IMR-90 (cell line): ENCODE results near the gene GSK3B. TPM values are rescaled to one million over a fixed set of nuclear protein-coding genes. Genes with fewer than 3 reads are reported as not detected.

Experiments
- ATAC-seq: fragments of 200-7000 bp; cut with Tn5 transposase; 2 replicates; pipeline ENCODE4 v1.9.1; 2020; ENCODE audit warnings: low read depth, mild to moderate bottlenecking, moderate library complexity
- BruUV-seq: library from RNA; stranded (reverse); fragments of 400-500 nt; replicated peaks from 2 replicates; lab custom pipeline; 2021; lab: Mats Ljungman, UMichigan
- CTCF ChIA-PET: fragments of 300-600 bp; formaldehyde crosslinking; extraction: SDS; loops from one replicate; lab custom pipeline; 2021; ENCODE audit warnings: antibody characterized with exemption; lab: Yijun Ruan, JAX
- POLR2A ChIA-PET: fragments of 300-600 bp; sonication (Branson Sonifier 250); formaldehyde crosslinking; loops from one replicate; lab custom pipeline; 2022; ENCODE audit warnings: antibody characterized with exemption; ENCODE audit not compliant: unreplicated experiment; lab: Charles Lee
- DNase-seq: peaks from one replicate; pipeline ENCODE4 v3.0.0; 2013
- H2AFZ ChIP-seq: replicated peaks from 2 replicates; pipeline ENCODE3; 2013; ENCODE audit warnings: low read length, mild to moderate bottlenecking; ENCODE audit not compliant: poor library complexity
- H2AK5ac ChIP-seq: 2 replicates; pipeline ENCODE4 v1.6.1; 2013; ENCODE audit warnings: low read depth, low read length, inconsistent platforms
- H2AK9ac ChIP-seq: replicated peaks from 2 replicates; pipeline ENCODE3; 2013; ENCODE audit warnings: mild to moderate bottlenecking, low read depth, low read length, moderate library complexity; ENCODE audit not compliant: poor library complexity
- H2BK120ac ChIP-seq: 2 replicates; pipeline ENCODE4 v1.6.1; 2013; ENCODE audit warnings: low read depth, low read length, inconsistent platforms
- H2BK15ac ChIP-seq: 3 replicates; pipeline ENCODE4 v1.6.1; 2013; ENCODE audit warnings: low read depth, low read length, inconsistent platforms
- H2BK20ac ChIP-seq: 2 replicates; pipeline ENCODE4 v1.6.1; 2013; ENCODE audit warnings: low read depth, mild to moderate bottlenecking, inconsistent platforms, low read length, moderate library complexity
- H2BK5ac ChIP-seq: 2 replicates; pipeline ENCODE4 v1.6.1; 2013; ENCODE audit warnings: mild to moderate bottlenecking, low read depth, low read length, inconsistent platforms; ENCODE audit not compliant: poor library complexity, severe bottlenecking
- H3K14ac ChIP-seq: replicated peaks from 2 replicates; pipeline ENCODE4 v1.6.1; 2013; ENCODE audit warnings: low read depth, low read length, inconsistent platforms
- H3K18ac ChIP-seq: 2 replicates; pipeline ENCODE4 v1.6.1; 2013; ENCODE audit warnings: low read depth, low read length, control low read depth
- H3K23ac ChIP-seq: 2 replicates; pipeline ENCODE4 v1.6.1; 2013; ENCODE audit warnings: low read depth, low read length, inconsistent platforms
- H3K27ac ChIP-seq: 2 replicates; pipeline ENCODE4 v1.5.1; 2013; ENCODE audit warnings: mild to moderate bottlenecking, control low read depth, low read length; ENCODE audit not compliant: insufficient read depth
- H3K27me3 ChIP-seq: 2 replicates; pipeline ENCODE4 v1.6.1; 2013; ENCODE audit warnings: low read length; ENCODE audit not compliant: control insufficient read depth, insufficient read depth
- H3K36me3 ChIP-seq: 2 replicates; pipeline ENCODE4 v1.6.1; 2013; ENCODE audit warnings: low read length, mixed read lengths; ENCODE audit not compliant: control insufficient read depth, insufficient read depth
- H3K4ac ChIP-seq: 2 replicates; pipeline ENCODE4 v1.6.1; 2013; ENCODE audit warnings: low read depth, low read length, inconsistent platforms
- H3K4me1 ChIP-seq: 2 replicates; pipeline ENCODE4 v1.6.1; 2013; ENCODE audit warnings: low read length, mixed read lengths; ENCODE audit not compliant: control insufficient read depth, insufficient read depth
- H3K4me2 ChIP-seq: 2 replicates; pipeline ENCODE4 v1.6.1; 2013; ENCODE audit warnings: low read depth, mild to moderate bottlenecking, control low read depth, low read length, moderate library complexity
- H3K4me3 ChIP-seq: 2 replicates; pipeline ENCODE4 v1.5.1; 2013; ENCODE audit warnings: low read depth, mild to moderate bottlenecking, control low read depth, low read length, moderate library complexity; ENCODE audit not compliant: insufficient read depth
- H3K56ac ChIP-seq: 2 replicates; pipeline ENCODE4 v1.6.1; 2013; ENCODE audit warnings: low read length, inconsistent platforms; ENCODE audit not compliant: insufficient read depth; ENCODE audit errors: extremely low read depth
- H3K79me1 ChIP-seq, 2 experiments: 2 replicates each; pipeline ENCODE4 v1.6.1; 2013; ENCODE audit warnings: low read length in 2 of 2, inconsistent platforms in 1 of 2, low read depth in 1 of 2
- H3K9ac ChIP-seq: 2 replicates; pipeline ENCODE4 v1.6.1; 2013; ENCODE audit warnings: low read depth, low read length, control low read depth
- H3K9me1 ChIP-seq: 2 replicates; pipeline ENCODE4 v1.6.1; 2013; ENCODE audit warnings: low read length, inconsistent platforms; ENCODE audit not compliant: insufficient read depth
- H3K9me3 ChIP-seq: 2 replicates; pipeline ENCODE4 v1.6.1; 2013; ENCODE audit warnings: low read length; ENCODE audit not compliant: control insufficient read depth, insufficient read depth
- H4K20me1 ChIP-seq: 2 replicates; pipeline ENCODE4 v1.6.1; 2013; ENCODE audit warnings: low read length, inconsistent platforms; ENCODE audit not compliant: insufficient read depth
- H4K5ac ChIP-seq: 2 replicates; pipeline ENCODE4 v1.6.1; 2013; ENCODE audit warnings: mild to moderate bottlenecking, low read depth, low read length, control low read depth
- H4K8ac ChIP-seq, 2 experiments: 2 replicates each; pipeline ENCODE4 v1.6.1; 2013; ENCODE audit warnings: low read depth in 2 of 2, low read length in 2 of 2, control low read depth in 1 of 2, inconsistent platforms in 1 of 2
- H4K91ac ChIP-seq: 2 replicates; pipeline ENCODE4 v1.6.1; 2013; ENCODE audit warnings: low read depth, low read length, inconsistent platforms; ENCODE audit not compliant: insufficient read depth
- CEBPB ChIP-seq: IDR thresholded peaks from 2 replicates; pipeline ENCODE4 v1.6.1; 2012; ENCODE audit warnings: low read depth, low read length, improper control_type of control experiment
- CHD1 ChIP-seq: IDR thresholded peaks from 2 replicates; pipeline ENCODE4 v1.6.1; 2012; ENCODE audit warnings: low read depth, low read length, improper control_type of control experiment
- MAFK ChIP-seq: IDR thresholded peaks from 2 replicates; pipeline ENCODE4 v1.6.1; 2012; ENCODE audit warnings: low read depth, low read length, improper control_type of control experiment
- NFE2L2 ChIP-seq: fragments of 150-350 bp; IDR thresholded peaks from 2 replicates; pipeline ENCODE4 v1.6.1; 2016; ENCODE audit warnings: low read depth, mild to moderate bottlenecking, low read length
- RAD21 ChIP-seq: IDR thresholded peaks from 2 replicates; pipeline ENCODE4 v1.6.1; 2012; ENCODE audit warnings: low read length, improper control_type of control experiment
- RFX5 ChIP-seq: IDR thresholded peaks from 2 replicates; pipeline ENCODE4 v1.8.0; 2012; ENCODE audit warnings: low read depth, mild to moderate bottlenecking, low read length, moderate library complexity
- SMC3 ChIP-seq: fragments of 150-350 bp; IDR thresholded peaks from 2 replicates; pipeline ENCODE4 v1.6.1; 2016; ENCODE audit warnings: low read depth, mild to moderate bottlenecking, antibody characterized with exemption, low read length, moderate library complexity
- WGBS, 2 experiments: methylation state at CpG; one replicate each; pipeline versions ENCODE4 v1.1.5 to v1.1.7; 2013; ENCODE audit warnings: missing lambda C conversion rate in 2 of 2; ENCODE audit not compliant: insufficient read length in 1 of 2; ENCODE audit errors: extremely low coverage in 2 of 2; 5-methylcytosine and 5-hydroxymethylcytosine counted together
- dilution Hi-C: fragments of 300-500 bp; cut with HindIII; formaldehyde crosslinking; loops from one replicate; pipeline ENCODE4 v1.14.3; 2018; ENCODE audit warnings: low sequenced_read_pairs; ENCODE audit not compliant: unreplicated experiment
- in situ Hi-C: fragments of 300-500 bp; cut with MboI; formaldehyde crosslinking; loops from 3 replicates; pipeline ENCODE4 v1.14.3; 2019; ENCODE audit warnings: low sequenced_read_pairs, inconsistent platforms, mixed read lengths
- intact Hi-C: fragments of 100-400 bp; cut with micrococcal nuclease; formaldehyde crosslinking; loops from 2 replicates; pipeline ENCODE4 v1.10.0; 2022
- polyA plus RNA-seq, 3 experiments: library from polyadenylated mRNA; depleted of rRNA; stranded (reverse); fragments of >200 nt; gene quantifications; 2 replicates each; pipeline ENCODE4 v1.2.3, GENCODE V29; 2012; ENCODE audit warnings: low replicate concordance in 1 of 3
- total RNA-seq: library from RNA; depleted of rRNA; stranded (reverse); fragments of >200 nt; gene quantifications from 2 replicates; pipeline ENCODE4 v1.2.3, GENCODE V29; 2012
- TF ChIP-seq, protein P1 (sequence below): fragments of 150-350 bp; IDR thresholded peaks from 2 replicates; pipeline ENCODE4 v1.6.1; 2016; ENCODE audit warnings: low read depth, mild to moderate bottlenecking, low read length, moderate library complexity, borderline replicate concordance
- TF ChIP-seq, protein P2 (sequence below): fragments of 150-350 bp; IDR thresholded peaks from 2 replicates; pipeline ENCODE4 v1.6.1; 2017; ENCODE audit warnings: mild to moderate bottlenecking, antibody characterized with exemption, low read length, low read depth

The GSK3B gene
- total and polyA plus RNA-seq, 2 of the 4 experiments (the other 2 are of a cell fraction) = 19.2 to 33.2 TPM

DNA sequence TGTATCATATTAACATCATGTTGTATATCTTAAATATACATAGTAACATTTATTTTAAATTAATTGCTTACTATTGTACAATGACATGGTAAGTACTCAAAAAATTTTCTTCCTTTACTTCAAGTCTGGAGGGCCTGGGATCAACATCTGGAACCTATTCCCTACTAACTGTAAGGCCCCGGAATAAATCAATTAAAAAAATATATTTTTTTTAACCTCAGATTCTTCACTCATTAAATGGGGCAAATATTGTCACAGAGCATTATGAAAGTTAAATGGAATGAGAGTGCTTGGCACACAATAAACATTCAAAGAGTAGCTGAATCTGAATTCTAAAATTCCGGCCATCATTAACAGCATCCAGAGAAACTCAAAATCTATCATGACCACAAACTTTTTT, 16.5 kb downstream of the GSK3B start:
- no peak overlapping the region for H4K8ac ChIP-seq
- POLR2A ChIA-PET = no interaction called here
- DNase-seq (no peak), ATAC-seq (no peak; the same call in 1 of the 2 replicates)
- no CpG with 5 or more reads among the region's 2 CpGs for WGBS, 2 experiments
- H2BK15ac ChIP-seq = no peak overlapping the region
- intact Hi-C loops = loop anchor here (5.0 kb wide), 1 partner anchor 45 kb away; no protein-coding TSS in a partner anchor
- H2BK120ac ChIP-seq = no peak overlapping the region
- in situ Hi-C loops = no loop called here
- no peak overlapping the region for H3K4ac ChIP-seq
- no peak overlapping the region for H3K4me3 ChIP-seq
- H3K9ac ChIP-seq = no peak overlapping the region
- H3K56ac ChIP-seq = no peak overlapping the region
- no peaks in the 10 kb centered on the region for H3K9me3 ChIP-seq
- no peak overlapping the region for H3K4me2 ChIP-seq
- H3K23ac ChIP-seq = no peak overlapping the region
- CTCF ChIA-PET = no interaction called here
- H3K27ac ChIP-seq = no peak overlapping the region
- no peak overlapping the region for H2AFZ ChIP-seq
- H2AK9ac ChIP-seq = no peak overlapping the region
- H4K5ac ChIP-seq = no peak overlapping the region
- peaks cover 0 to 65% of the 10 kb centered on the region in 2 experiments for H3K79me1 ChIP-seq
- H3K18ac ChIP-seq = no peak overlapping the region
- peaks cover 6% of the 10 kb centered on the region; the same call in 1 of the 2 replicates for H3K9me1 ChIP-seq
- H3K14ac ChIP-seq = no peak overlapping the region
- no TSS peak for BruUV-seq
- H3K4me1 ChIP-seq = no peaks in the 10 kb centered on the region
- H2AK5ac ChIP-seq = no peak overlapping the region
- peaks cover 2% of the 10 kb centered on the region for H3K36me3 ChIP-seq
- TF ChIP-seq, protein P1, sequence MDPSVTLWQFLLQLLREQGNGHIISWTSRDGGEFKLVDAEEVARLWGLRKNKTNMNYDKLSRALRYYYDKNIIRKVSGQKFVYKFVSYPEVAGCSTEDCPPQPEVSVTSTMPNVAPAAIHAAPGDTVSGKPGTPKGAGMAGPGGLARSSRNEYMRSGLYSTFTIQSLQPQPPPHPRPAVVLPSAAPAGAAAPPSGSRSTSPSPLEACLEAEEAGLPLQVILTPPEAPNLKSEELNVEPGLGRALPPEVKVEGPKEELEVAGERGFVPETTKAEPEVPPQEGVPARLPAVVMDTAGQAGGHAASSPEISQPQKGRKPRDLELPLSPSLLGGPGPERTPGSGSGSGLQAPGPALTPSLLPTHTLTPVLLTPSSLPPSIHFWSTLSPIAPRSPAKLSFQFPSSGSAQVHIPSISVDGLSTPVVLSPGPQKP = no peak
- TF ChIP-seq CEBPB (no peak), MAFK (no peak), CHD1 (no peak), RFX5 (no peak), RAD21 (no peak), NFE2L2 (no peak), SMC3 (no peak)
- TF ChIP-seq, protein P2, sequence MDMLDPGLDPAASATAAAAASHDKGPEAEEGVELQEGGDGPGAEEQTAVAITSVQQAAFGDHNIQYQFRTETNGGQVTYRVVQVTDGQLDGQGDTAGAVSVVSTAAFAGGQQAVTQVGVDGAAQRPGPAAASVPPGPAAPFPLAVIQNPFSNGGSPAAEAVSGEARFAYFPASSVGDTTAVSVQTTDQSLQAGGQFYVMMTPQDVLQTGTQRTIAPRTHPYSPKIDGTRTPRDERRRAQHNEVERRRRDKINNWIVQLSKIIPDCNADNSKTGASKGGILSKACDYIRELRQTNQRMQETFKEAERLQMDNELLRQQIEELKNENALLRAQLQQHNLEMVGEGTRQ = no peak
- H3K27me3 ChIP-seq = no peaks in the 10 kb centered on the region
- H2BK5ac ChIP-seq = no peak overlapping the region
- dilution Hi-C loops = no loop called here
- H2BK20ac ChIP-seq = no peak overlapping the region
- peaks cover 82% of the 10 kb centered on the region for H4K20me1 ChIP-seq
- no peak overlapping the region for H4K91ac ChIP-seq
